ENCODE results near the gene OR6Q1.

OR6Q1 gene

GRCh38 chr11:58023435-58023931, 7.3 kb upstream of the OR6Q1 start, which contains the start of gene OR9Q1:
OR9Q1 (plus strand) TSS chr11:58023881; CDS start chr11:58179445, 155,564 bp downstream.
- no peak within 1 kb of the TSS for H3K4me3 ChIP-seq (ENCODE audit: low read length)
- no peaks in the 10 kb centered on the region for H3K9me3 ChIP-seq (ENCODE audit: control insufficient read depth, low read depth, low read length)
- H3K9ac ChIP-seq (ENCODE audit: low read length): no peak within 1 kb of the TSS
- H3K27me3 ChIP-seq (ENCODE audit: control insufficient read depth, insufficient read depth, low read length): no peaks in the 10 kb centered on the region
- H3K27ac ChIP-seq (ENCODE audit: low read length): no peak within 1 kb of the TSS
- no peaks in the 10 kb centered on the region for H3K36me3 ChIP-seq (ENCODE audit: control insufficient read depth, low read depth, low read length)
- H3K4me1 ChIP-seq (ENCODE audit: control insufficient read depth, low read depth, low read length): no peaks in the 10 kb centered on the region

DNA sequence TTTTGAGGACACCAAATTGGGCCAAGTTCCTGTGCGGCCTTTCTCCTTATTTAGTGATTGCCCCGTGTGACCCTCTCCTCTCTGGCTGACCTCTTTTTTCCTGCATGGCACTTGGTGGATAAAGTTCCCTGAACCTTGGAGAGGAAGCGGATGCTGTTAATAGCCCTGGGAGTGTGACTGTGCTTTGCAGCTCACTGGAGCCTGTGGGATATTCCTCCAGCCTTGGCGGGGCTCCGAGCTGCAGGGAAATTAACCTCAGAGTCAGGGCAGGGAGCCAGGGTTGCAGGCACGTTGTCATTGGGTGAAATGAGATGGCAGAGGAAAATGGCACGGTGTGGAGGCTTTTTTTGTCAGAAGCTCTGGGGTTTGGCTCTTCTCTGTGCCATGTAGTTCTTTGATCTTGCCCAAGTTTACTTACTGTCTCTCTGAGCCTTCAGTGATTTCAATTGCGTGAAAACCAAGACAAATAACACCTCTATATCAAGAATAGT, 6.1 kb upstream of the OR6Q1 start:
- Histone ChIP-seq H3K9ac (ENCODE audit: low read length) (no peak overlapping the region), H3K4me1 (ENCODE audit: control insufficient read depth, low read depth, low read length) (no peaks in the 10 kb centered on the region), H3K27ac (ENCODE audit: low read length) (no peak overlapping the region), H3K9me3 (ENCODE audit: control insufficient read depth, low read depth, low read length) (no peaks in the 10 kb centered on the region), H3K4me3 (ENCODE audit: low read length) (no peak overlapping the region), H3K27me3 (ENCODE audit: control insufficient read depth, insufficient read depth, low read length) (no peaks in the 10 kb centered on the region), H3K36me3 (ENCODE audit: control insufficient read depth, low read depth, low read length) (no peaks in the 10 kb centered on the region)

DNA sequence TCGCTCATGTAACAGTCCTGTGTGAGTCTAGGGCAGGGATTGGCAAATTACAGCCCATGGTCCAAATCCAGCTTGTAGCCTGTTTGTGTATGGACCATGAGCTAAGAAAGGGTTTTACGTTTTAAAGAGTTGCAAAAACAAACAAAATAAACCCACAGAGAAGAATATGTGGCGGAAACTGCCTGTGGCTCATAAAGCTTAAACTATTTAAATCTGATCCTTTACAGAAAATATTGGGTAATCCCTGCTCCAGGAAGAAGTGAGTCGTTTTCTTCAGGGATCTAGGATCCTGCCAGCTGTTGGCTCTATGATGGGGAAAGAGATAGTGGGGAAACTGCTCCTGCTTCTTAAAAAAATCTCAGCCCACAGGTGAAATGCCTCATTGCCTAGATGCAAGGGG, 3.4 kb upstream of the OR6Q1 start:
- H3K4me1 ChIP-seq (ENCODE audit: control insufficient read depth, low read depth, low read length): no peaks in the 10 kb centered on the region
- no peaks in the 10 kb centered on the region for H3K27me3 ChIP-seq (ENCODE audit: control insufficient read depth, insufficient read depth, low read length)
- H3K9me3 ChIP-seq (ENCODE audit: control insufficient read depth, low read depth, low read length): no peaks in the 10 kb centered on the region
- no peaks in the 10 kb centered on the region for H3K36me3 ChIP-seq (ENCODE audit: control insufficient read depth, low read depth, low read length)
- no peak overlapping the region for H3K9ac ChIP-seq (ENCODE audit: low read length)
- H3K27ac ChIP-seq (ENCODE audit: low read length): no peak overlapping the region
- no peak overlapping the region for H3K4me3 ChIP-seq (ENCODE audit: low read length)

DNA sequence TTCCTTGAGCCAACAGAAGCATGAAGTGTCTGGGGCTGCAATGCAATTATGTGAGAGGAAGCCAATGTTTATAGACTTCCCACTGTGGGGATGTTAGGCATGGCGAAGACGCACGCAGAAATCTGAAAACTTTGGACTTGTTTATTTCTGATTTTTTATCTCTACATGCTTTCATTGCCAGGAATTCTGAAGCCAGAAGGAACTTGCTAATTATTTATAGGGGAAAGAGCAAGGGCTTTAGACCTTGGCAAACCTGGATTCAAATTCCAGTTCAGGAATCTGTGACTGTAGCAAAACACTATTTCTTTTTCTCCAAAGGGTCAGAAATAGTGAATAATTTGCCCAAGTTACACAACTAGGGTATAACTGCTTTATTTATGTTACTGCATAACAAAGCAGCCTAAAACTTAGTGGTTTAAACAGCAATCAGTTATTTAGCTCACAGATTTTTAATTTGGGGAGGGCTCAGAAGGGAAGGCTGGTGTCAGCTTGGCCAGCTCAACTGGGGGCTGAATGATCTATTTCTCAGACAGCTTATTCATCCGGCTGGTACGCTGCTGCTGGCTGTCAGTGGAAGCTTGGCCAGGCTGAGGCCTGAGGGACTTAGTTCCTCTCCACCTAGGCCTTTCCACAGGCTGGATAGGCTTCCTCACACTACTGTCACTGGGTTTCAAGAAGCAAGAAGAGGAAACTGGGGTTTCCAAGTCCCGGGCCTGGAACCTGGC, 1.9 kb upstream of the OR6Q1 start:
- Histone ChIP-seq H3K4me1 (ENCODE audit: control insufficient read depth, low read depth, low read length) (no peaks in the 10 kb centered on the region), H3K4me3 (ENCODE audit: low read length) (no peak overlapping the region), H3K27me3 (ENCODE audit: control insufficient read depth, insufficient read depth, low read length) (no peaks in the 10 kb centered on the region), H3K9me3 (ENCODE audit: control insufficient read depth, low read depth, low read length) (no peaks in the 10 kb centered on the region), H3K27ac (ENCODE audit: low read length) (no peak overlapping the region), H3K9ac (ENCODE audit: low read length) (no peak overlapping the region), H3K36me3 (ENCODE audit: control insufficient read depth, low read depth, low read length) (no peaks in the 10 kb centered on the region)

GRCh38 chr11:58034471-58034870, 3.7 kb downstream of the OR6Q1 start:
- no peaks in the 10 kb centered on the region for H3K27me3 ChIP-seq (ENCODE audit: control insufficient read depth, insufficient read depth, low read length)
- no peak overlapping the region for H3K27ac ChIP-seq (ENCODE audit: low read length)
- no peak overlapping the region for H3K4me3 ChIP-seq (ENCODE audit: low read length)
- H3K36me3 ChIP-seq (ENCODE audit: control insufficient read depth, low read depth, low read length): no peaks in the 10 kb centered on the region
- no peak overlapping the region for H3K9ac ChIP-seq (ENCODE audit: low read length)
- H3K4me1 ChIP-seq (ENCODE audit: control insufficient read depth, low read depth, low read length): no peaks in the 10 kb centered on the region
- H3K9me3 ChIP-seq (ENCODE audit: control insufficient read depth, low read depth, low read length): peaks cover 3% of the 10 kb centered on the region

DNA sequence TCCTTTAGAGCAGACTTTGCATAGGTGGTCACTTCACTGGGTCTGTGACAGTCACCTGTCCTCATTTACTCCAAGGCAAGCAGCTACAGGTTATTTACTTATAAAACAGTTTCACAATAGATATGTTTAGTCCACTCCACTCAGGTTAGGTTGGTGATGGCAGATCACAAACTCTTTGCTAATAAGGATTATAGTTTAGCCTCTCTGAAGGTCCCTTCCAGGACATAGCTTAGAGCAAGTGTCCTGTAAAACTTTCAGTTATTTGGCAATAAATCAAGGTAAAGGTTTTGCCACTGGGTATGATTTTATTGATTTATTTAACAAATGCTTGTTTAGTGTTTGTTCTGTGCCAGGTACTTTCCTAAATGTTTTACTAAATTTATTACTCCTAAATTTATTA, 8.8 kb downstream of the OR6Q1 start:
- no peaks in the 10 kb centered on the region for H3K27me3 ChIP-seq (ENCODE audit: control insufficient read depth, insufficient read depth, low read length)
- no peak overlapping the region for H3K9ac ChIP-seq (ENCODE audit: low read length)
- peaks cover 3% of the 10 kb centered on the region for H3K9me3 ChIP-seq (ENCODE audit: control insufficient read depth, low read depth, low read length)
- no peaks in the 10 kb centered on the region for H3K36me3 ChIP-seq (ENCODE audit: control insufficient read depth, low read depth, low read length)
- H3K27ac ChIP-seq (ENCODE audit: low read length): no peak overlapping the region
- H3K4me3 ChIP-seq (ENCODE audit: low read length): no peak overlapping the region
- no peaks in the 10 kb centered on the region for H3K4me1 ChIP-seq (ENCODE audit: control insufficient read depth, low read depth, low read length)

GRCh38 chr11:58043379-58043778, 12.6 kb downstream of the OR6Q1 start:
- Histone ChIP-seq H3K27ac (ENCODE audit: low read length) (no peak overlapping the region), H3K9me3 (ENCODE audit: control insufficient read depth, low read depth, low read length) (no peaks in the 10 kb centered on the region), H3K4me3 (ENCODE audit: low read length) (no peak overlapping the region)

GRCh38 chr11:58046231-58046630, 15.5 kb downstream of the OR6Q1 start:
- no peaks in the 10 kb centered on the region for H3K36me3 ChIP-seq (ENCODE audit: control insufficient read depth, low read depth, low read length)
- no peak overlapping the region for H3K4me3 ChIP-seq (ENCODE audit: low read length)
- no peak overlapping the region for H3K27ac ChIP-seq (ENCODE audit: low read length)
- H3K9ac ChIP-seq (ENCODE audit: low read length): no peak overlapping the region
- no peaks in the 10 kb centered on the region for H3K27me3 ChIP-seq (ENCODE audit: control insufficient read depth, insufficient read depth, low read length)
- no peaks in the 10 kb centered on the region for H3K4me1 ChIP-seq (ENCODE audit: control insufficient read depth, low read depth, low read length)
- H3K9me3 ChIP-seq (ENCODE audit: control insufficient read depth, low read depth, low read length): no peaks in the 10 kb centered on the region

More at GRCh38 chr11:58043379-58043778, 12.6 kb downstream of the OR6Q1 start:
- H3K36me3 ChIP-seq (ENCODE audit: control insufficient read depth, low read depth, low read length): no peaks in the 10 kb centered on the region
- H3K9ac ChIP-seq (ENCODE audit: low read length): no peak overlapping the region
- no peaks in the 10 kb centered on the region for H3K27me3 ChIP-seq (ENCODE audit: control insufficient read depth, insufficient read depth, low read length)
- H3K4me1 ChIP-seq (ENCODE audit: control insufficient read depth, low read depth, low read length): no peaks in the 10 kb centered on the region

GRCh38 chr11:58047818-58048217, 17.1 kb downstream of the OR6Q1 start:
- Histone ChIP-seq H3K9me3 (ENCODE audit: control insufficient read depth, low read depth, low read length) (no peaks in the 10 kb centered on the region), H3K4me1 (ENCODE audit: control insufficient read depth, low read depth, low read length) (no peaks in the 10 kb centered on the region), H3K4me3 (ENCODE audit: low read length) (no peak overlapping the region), H3K36me3 (ENCODE audit: control insufficient read depth, low read depth, low read length) (no peaks in the 10 kb centered on the region), H3K9ac (ENCODE audit: low read length) (no peak overlapping the region), H3K27me3 (ENCODE audit: control insufficient read depth, insufficient read depth, low read length) (no peaks in the 10 kb centered on the region), H3K27ac (ENCODE audit: low read length) (no peak overlapping the region)

DNA sequence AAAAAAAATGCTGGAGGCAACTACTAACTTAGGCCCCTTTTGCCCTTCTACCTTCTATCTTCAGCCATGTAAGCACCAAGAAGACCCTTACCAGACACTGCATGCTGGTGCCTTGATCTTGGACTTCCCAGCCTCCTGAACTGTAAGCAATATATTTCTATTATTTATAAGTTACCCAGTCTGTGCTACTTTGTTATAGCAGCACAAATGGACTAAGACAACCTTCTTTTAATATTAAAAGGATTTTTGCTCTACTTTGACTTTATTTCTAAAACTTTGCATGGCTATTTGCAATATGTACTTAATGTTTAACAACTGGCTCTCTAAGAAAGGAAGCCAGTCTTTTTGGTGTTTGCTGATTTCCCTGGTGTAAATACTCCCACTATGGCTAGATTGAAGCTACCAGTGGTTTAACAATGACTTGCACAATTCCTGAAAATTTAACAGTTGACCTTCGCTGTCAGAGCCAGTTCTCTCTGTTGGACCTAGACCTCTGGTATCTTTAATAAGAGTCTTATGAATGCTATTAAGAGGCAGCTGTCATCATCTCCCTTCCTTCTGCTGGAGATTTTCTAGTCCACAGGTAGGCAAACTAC, 25.2 kb downstream of the OR6Q1 start:
- Histone ChIP-seq H3K4me3 (ENCODE audit: low read length) (no peak overlapping the region), H3K27ac (ENCODE audit: low read length) (no peak overlapping the region), H3K9me3 (ENCODE audit: control insufficient read depth, low read depth, low read length) (no peaks in the 10 kb centered on the region), H3K27me3 (ENCODE audit: control insufficient read depth, insufficient read depth, low read length) (no peaks in the 10 kb centered on the region), H3K9ac (ENCODE audit: low read length) (no peak overlapping the region), H3K4me1 (ENCODE audit: control insufficient read depth, low read depth, low read length) (peaks cover 18% of the 10 kb centered on the region), H3K36me3 (ENCODE audit: control insufficient read depth, low read depth, low read length) (no peaks in the 10 kb centered on the region)

DNA sequence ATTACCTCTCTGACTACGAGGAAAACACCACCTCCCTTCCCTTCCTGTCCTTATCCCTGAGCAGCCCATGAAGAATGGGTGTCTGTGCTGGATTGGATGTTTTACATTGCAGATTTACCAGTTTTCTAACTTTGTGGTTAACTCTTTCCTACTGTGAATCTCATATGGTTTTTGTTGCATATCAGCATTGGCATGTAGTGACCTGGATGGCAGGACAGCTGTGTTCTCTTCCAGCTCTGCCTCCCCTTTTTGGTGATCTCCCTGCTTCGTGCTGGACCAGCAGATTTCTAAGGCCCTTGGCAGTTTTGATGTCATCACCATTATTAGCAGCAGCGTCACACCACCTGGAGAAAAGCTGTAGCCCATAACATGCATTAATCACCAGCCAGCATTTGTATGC, 26.7 kb downstream of the OR6Q1 start:
- H3K9ac ChIP-seq (ENCODE audit: low read length): no peak overlapping the region
- no peaks in the 10 kb centered on the region for H3K36me3 ChIP-seq (ENCODE audit: control insufficient read depth, low read depth, low read length)
- H3K27ac ChIP-seq (ENCODE audit: low read length): no peak overlapping the region
- no peak overlapping the region for H3K4me3 ChIP-seq (ENCODE audit: low read length)
- H3K9me3 ChIP-seq (ENCODE audit: control insufficient read depth, low read depth, low read length): no peaks in the 10 kb centered on the region
- H3K4me1 ChIP-seq (ENCODE audit: control insufficient read depth, low read depth, low read length): peaks cover 30% of the 10 kb centered on the region
- no peaks in the 10 kb centered on the region for H3K27me3 ChIP-seq (ENCODE audit: control insufficient read depth, insufficient read depth, low read length)
